PC-3 (cell line): ENCODE results near the gene JMJD4.

ENCODE experiments used
- CTCF ChIP-seq: fragments of 300-600 bp; sonication (generic); conservative IDR thresholded peaks from 2 replicates; pipeline ENCODE4 v1.5.1; 2017; ENCODE audit warnings: antibody characterized with exemption, low read depth, mild to moderate bottlenecking, low read length
- EZH2 ChIP-seq: fragments of 300-600 bp; sonication (generic); IDR thresholded peaks from one replicate; pipeline ENCODE4 v1.6.1; 2017; ENCODE audit warnings: antibody characterized with exemption, mild to moderate bottlenecking, low read length; ENCODE audit not compliant: unreplicated experiment
- EZH2phosphoT487 ChIP-seq: fragments of 300-600 bp; sonication (generic); IDR thresholded peaks from 2 replicates; pipeline ENCODE4 v1.6.1; 2018; ENCODE audit warnings: mild to moderate bottlenecking, antibody characterized with exemption, low read length, borderline replicate concordance

GRCh38 chr1:227764019-227764391, 28.9 kb upstream of the JMJD4 start:
- TF ChIP-seq EZH2 (no peak), CTCF (no peak), EZH2phosphoT487 (peak; percentile 90)
